A673 (cell line): ENCODE measurements around the gene HMOX2. TPM values are rescaled to one million over a fixed set of nuclear protein-coding genes. Genes with fewer than 3 reads are reported as not detected.

Experiments
- BruUV-seq: library from RNA; stranded (reverse); fragments of 400-500 nt; replicated peaks from 2 replicates; lab custom pipeline; 2021; lab: Mats Ljungman, UMichigan
- CTCF ChIA-PET: fragments of 300-600 bp; sonication (Branson Sonifier 250); formaldehyde crosslinking; loops from one replicate; lab custom pipeline; 2022; ENCODE audit warnings: antibody characterized with exemption; lab: Charles Lee
- POLR2A ChIA-PET: fragments of 300-600 bp; sonication (Branson Sonifier 250); formaldehyde crosslinking; loops from one replicate; lab custom pipeline; 2022; ENCODE audit warnings: antibody characterized with exemption; ENCODE audit not compliant: low non-redundant PET; lab: Charles Lee
- DNase-seq: peaks from one replicate; pipeline ENCODE4 v3.0.0-alpha.2; 2015; ENCODE audit warnings: low spot score
- H3K27ac ChIP-seq: fragments of 200-600 bp; sonication (generic); 2 replicates; pipeline ENCODE4 v1.5.1; 2016; ENCODE audit warnings: mixed run types, low read depth, mild to moderate bottlenecking, mixed read lengths, antibody characterized with exemption, low read length; ENCODE audit not compliant: poor library complexity, severe bottlenecking
- H3K27me3 ChIP-seq: fragments of 200-600 bp; sonication (generic); replicated peaks from 2 replicates; pipeline ENCODE4 v1.6.1; 2017; ENCODE audit warnings: mixed run types, low read depth, mild to moderate bottlenecking, mixed read lengths, antibody characterized with exemption, low read length; ENCODE audit not compliant: insufficient read depth, poor library complexity
- H3K36me3 ChIP-seq: fragments of 200-600 bp; sonication (generic); 2 replicates; pipeline ENCODE4 v1.6.1; 2016; ENCODE audit warnings: mixed run types, mild to moderate bottlenecking, mixed read lengths, antibody characterized with exemption, low read length; ENCODE audit not compliant: insufficient read depth, poor library complexity, severe bottlenecking
- H3K4me1 ChIP-seq: fragments of 200-600 bp; sonication (generic); 2 replicates; pipeline ENCODE4 v1.6.1; 2017; ENCODE audit warnings: mixed run types, mild to moderate bottlenecking, mixed read lengths, antibody characterized with exemption, low read length; ENCODE audit not compliant: insufficient read depth, poor library complexity, severe bottlenecking
- H3K4me3 ChIP-seq: fragments of 200-600 bp; sonication (generic); 2 replicates; pipeline ENCODE4 v1.5.1; 2016; ENCODE audit warnings: low read depth, mixed run types, mild to moderate bottlenecking, mixed read lengths, low read length; ENCODE audit not compliant: poor library complexity, severe bottlenecking
- H3K9me3 ChIP-seq: fragments of 200-600 bp; sonication (generic); 2 replicates; pipeline ENCODE4 v1.6.1; 2016; ENCODE audit warnings: mixed run types, low read depth, mild to moderate bottlenecking, mixed read lengths, antibody characterized with exemption, low read length; ENCODE audit not compliant: poor library complexity, severe bottlenecking
- EZH2 ChIP-seq: fragments of 200-600 bp; sonication (generic); IDR thresholded peaks from 2 replicates; pipeline ENCODE4 v1.6.1; 2017; ENCODE audit warnings: borderline replicate concordance, low read depth, mild to moderate bottlenecking, mixed read lengths, antibody characterized with exemption, low read length; ENCODE audit not compliant: poor library complexity, severe bottlenecking
- intact Hi-C: fragments of 100-400 bp; cut with micrococcal nuclease; formaldehyde crosslinking; loops from one replicate; pipeline ENCODE4 v1.10.0; 2022; ENCODE audit not compliant: unreplicated experiment
- total RNA-seq: library from RNA; stranded (reverse); gene quantifications from 2 replicates; pipeline ENCODE4 v1.2.3, GENCODE V29; 2021
- TF ChIP-seq, protein P1 (sequence below): fragments of 300-800, 200-600 bp; sonication (generic); conservative IDR thresholded peaks from 2 replicates; pipeline ENCODE4 v1.5.1; 2017; ENCODE audit warnings: low read depth, mild to moderate bottlenecking, antibody characterized with exemption, low read length, moderate library complexity, mixed read lengths

HMOX2 gene
- total RNA-seq, 1 experiment from 2014 or later = 63.0 TPM

DNA sequence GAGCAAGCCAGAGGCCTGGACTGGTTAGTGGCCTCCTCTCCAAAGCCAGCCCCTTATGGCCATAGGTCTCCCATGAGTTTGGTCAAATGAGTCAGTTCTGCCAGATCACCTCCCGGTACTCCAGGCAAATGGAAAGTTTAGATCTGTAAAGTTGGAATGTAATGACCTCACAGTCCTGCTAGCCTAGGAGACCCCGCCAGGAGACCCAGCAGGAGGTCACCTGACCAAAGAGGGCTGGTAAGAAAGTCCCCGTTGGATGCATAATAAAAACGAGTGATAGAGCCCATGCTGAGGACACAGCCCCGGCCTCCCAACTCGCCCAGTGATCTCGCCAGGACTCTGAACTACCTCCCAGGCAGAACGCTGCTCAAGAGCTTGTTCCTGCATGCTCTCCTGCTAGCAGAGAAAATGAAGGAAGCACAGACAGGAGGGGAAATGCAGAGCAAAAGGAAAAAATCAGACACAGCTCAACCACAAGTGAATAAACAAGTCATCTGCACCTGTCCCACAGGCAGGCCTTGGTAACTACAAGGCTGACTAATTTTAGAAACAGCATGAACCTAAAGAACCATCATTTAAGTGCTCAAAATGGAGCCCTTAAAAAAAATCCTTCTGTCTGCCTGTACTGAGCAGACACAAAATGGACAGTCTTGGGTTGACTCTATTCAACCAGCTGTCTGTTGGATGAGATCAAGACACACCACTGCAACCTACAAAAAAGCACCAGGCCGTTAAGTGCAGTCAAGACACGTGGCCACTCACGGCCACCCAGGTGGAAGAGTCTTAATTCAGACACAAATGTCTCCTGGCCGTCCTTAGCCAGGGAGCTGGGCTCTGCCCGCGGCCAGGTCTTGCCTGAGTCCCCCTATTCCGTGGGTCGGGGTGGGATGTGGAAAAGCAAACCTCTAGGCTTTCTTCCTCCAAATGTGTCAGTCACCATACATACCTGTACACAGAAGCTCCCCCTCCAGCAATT lies 53.2 kb downstream of the HMOX2 start:
- Histone ChIP-seq H3K4me3 (no peak overlapping the region), H3K27ac (no peak overlapping the region), H3K4me1 (no peaks in the 10 kb centered on the region), H3K9me3 (no peaks in the 10 kb centered on the region), H3K36me3 (no peaks in the 10 kb centered on the region), H3K27me3 (no peaks in the 10 kb centered on the region)
- ChIA-PET CTCF (no interaction called here), POLR2A (no interaction called here)
- DNase-seq = no peak
- TF ChIP-seq EZH2 = no peak
- TF ChIP-seq, protein P1, sequence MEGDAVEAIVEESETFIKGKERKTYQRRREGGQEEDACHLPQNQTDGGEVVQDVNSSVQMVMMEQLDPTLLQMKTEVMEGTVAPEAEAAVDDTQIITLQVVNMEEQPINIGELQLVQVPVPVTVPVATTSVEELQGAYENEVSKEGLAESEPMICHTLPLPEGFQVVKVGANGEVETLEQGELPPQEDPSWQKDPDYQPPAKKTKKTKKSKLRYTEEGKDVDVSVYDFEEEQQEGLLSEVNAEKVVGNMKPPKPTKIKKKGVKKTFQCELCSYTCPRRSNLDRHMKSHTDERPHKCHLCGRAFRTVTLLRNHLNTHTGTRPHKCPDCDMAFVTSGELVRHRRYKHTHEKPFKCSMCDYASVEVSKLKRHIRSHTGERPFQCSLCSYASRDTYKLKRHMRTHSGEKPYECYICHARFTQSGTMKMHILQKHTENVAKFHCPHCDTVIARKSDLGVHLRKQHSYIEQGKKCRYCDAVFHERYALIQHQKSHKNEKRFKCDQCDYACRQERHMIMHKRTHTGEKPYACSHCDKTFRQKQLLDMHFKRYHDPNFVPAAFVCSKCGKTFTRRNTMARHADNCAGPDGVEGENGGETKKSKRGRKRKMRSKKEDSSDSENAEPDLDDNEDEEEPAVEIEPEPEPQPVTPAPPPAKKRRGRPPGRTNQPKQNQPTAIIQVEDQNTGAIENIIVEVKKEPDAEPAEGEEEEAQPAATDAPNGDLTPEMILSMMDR = no peak
- no TSS peak for BruUV-seq
- intact Hi-C loops = no loop called here

GRCh38 chr16:4531811-4532210 lies 55.6 kb downstream of the HMOX2 start:
- no peaks in the 10 kb centered on the region for H3K9me3 ChIP-seq
- no peak for TF ChIP-seq EZH2
- TF ChIP-seq, protein P1 = no peak
- no peak for DNase-seq
- no peak overlapping the region for H3K4me3 ChIP-seq
- no peaks in the 10 kb centered on the region for H3K4me1 ChIP-seq
- BruUV-seq = no TSS peak
- POLR2A ChIA-PET = no interaction called here
- no peaks in the 10 kb centered on the region for H3K36me3 ChIP-seq
- CTCF ChIA-PET = no interaction called here
- intact Hi-C loops = no loop called here
- no peaks in the 10 kb centered on the region for H3K27me3 ChIP-seq
- no peak overlapping the region for H3K27ac ChIP-seq

DNA sequence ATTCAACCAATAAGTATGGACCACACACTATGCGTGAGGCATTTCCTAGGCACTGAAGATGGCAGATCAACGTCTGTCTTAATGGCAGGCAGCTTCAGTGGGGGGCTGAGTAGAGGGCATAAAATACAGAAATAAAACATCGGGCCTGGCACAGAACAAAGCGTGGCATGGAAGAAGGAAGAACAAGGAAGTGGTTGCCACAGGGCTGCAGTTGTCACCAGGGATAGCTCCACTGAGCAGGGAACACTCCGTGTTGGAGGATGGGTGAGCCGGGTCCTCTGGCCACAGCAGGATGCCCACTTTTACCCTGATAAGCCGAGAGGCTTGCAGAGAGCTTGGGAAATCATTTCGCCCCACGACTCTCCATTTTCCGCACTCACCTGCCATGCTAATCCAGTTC lies 56.0 kb downstream of the HMOX2 start:
- H3K36me3 ChIP-seq = no peaks in the 10 kb centered on the region
- TF ChIP-seq, protein P1 = no peak
- TF ChIP-seq EZH2 = no peak
- no TSS peak for BruUV-seq
- H3K27ac ChIP-seq = no peak overlapping the region
- ChIA-PET POLR2A (no interaction called here), CTCF (no interaction called here)
- intact Hi-C loops = no loop called here
- no peak overlapping the region for H3K4me3 ChIP-seq
- no peak for DNase-seq
- no peaks in the 10 kb centered on the region for H3K9me3 ChIP-seq
- no peaks in the 10 kb centered on the region for H3K27me3 ChIP-seq
- H3K4me1 ChIP-seq = no peaks in the 10 kb centered on the region
